ENCODE measurements around the gene IDUA.

DNA sequence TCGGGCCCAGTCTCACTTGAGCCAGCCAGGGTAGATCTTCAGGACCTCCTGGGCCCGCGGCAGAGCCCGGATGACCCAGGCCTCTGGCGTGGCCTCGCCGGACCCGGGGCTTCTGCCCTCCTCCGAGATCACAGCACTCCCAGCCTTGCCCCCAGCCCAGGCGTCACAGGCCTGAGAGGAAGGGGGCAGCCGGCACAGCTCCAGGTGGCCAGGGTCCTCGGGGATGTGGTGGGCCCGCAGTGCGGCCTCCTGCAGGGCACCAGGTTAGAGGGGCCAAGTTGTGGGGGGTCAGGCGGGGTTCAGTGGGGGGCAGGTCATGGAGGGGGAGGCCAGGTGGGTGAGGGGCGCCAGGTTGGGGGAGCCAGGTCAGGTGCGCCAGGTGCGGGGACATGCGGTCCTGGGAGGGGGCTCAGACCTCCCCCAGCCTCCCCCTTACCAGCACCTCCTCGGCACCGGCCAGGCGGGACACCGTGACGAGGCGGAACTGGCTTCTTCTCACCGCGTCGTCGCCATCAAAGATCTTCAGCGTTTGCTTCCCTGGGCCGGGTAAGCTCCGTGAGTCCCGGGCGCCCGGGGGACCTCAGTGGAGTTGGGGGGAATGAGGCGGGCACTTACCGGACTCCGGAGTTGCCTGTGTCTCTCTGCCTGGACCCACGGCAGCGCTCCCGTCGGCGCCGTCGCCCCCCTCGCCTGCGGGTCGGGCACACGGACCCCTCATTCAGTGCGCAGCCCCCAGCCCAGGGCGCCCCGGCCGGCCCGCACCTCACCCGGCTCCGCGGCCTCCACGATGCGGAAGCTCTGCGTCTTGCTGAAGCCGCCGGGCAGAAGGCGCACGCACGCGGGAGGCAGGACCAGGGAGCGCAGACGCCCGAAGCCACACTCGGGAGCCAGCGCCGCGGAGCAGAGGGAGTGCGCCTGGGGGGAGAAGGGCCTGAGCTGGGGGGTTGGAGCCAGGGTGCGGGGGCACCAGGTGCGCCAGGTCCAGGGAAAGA, 19.4 kb upstream of the IDUA start:
- TF ChIP-seq, protein P1, sequence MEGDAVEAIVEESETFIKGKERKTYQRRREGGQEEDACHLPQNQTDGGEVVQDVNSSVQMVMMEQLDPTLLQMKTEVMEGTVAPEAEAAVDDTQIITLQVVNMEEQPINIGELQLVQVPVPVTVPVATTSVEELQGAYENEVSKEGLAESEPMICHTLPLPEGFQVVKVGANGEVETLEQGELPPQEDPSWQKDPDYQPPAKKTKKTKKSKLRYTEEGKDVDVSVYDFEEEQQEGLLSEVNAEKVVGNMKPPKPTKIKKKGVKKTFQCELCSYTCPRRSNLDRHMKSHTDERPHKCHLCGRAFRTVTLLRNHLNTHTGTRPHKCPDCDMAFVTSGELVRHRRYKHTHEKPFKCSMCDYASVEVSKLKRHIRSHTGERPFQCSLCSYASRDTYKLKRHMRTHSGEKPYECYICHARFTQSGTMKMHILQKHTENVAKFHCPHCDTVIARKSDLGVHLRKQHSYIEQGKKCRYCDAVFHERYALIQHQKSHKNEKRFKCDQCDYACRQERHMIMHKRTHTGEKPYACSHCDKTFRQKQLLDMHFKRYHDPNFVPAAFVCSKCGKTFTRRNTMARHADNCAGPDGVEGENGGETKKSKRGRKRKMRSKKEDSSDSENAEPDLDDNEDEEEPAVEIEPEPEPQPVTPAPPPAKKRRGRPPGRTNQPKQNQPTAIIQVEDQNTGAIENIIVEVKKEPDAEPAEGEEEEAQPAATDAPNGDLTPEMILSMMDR (IDR thresholded peaks at IDR 0.05), result no peak
- TF ChIP-seq POLR2A (IDR thresholded peaks at IDR 0.05) (no peak), POLR2AphosphoS5 (IDR thresholded peaks at IDR 0.05) (no peak), EP300 (IDR thresholded peaks at IDR 0.05) (no peak)
